Sigmoid colon (tissue), 7 donors: Measurements from ENCODE around the gene PA2G4. TPM values are rescaled to one million over a fixed set of nuclear protein-coding genes. Genes with fewer than 3 reads are reported as not detected.
"Not testable (repeated sequence)": the region's sequence is repeated elsewhere in the genome, so short reads cannot be mapped to it uniquely, and the experiment has no call there.

ENCODE experiments used
- DNase-seq: peaks from one replicate; pipeline ENCODE4 v3.0.0-alpha.2; 2019
- H3K27ac ChIP-seq, 4 donors: fragments of 200-600 bp; sonication (generic); one replicate each; pipeline ENCODE4 v1.5.1; 2016 to 2019; ENCODE audit warnings: mild to moderate bottlenecking in 1 of 4
- H3K27me3 ChIP-seq, 3 donors: fragments of 200-600 bp; sonication (generic); one replicate each; pipeline ENCODE4 v1.5.1; 2019; ENCODE audit warnings: mild to moderate bottlenecking in 1 of 3
- H3K36me3 ChIP-seq, 4 donors: fragments of 200-600 bp; sonication (generic); one replicate each; pipeline ENCODE4 v1.5.1; 2016 to 2019
- H3K4me1 ChIP-seq, 4 donors: fragments of 200-600 bp; sonication (generic); one replicate each; pipeline ENCODE4 v1.5.1; 2017 to 2019
- H3K4me3 ChIP-seq, 4 donors: fragments of 200-600 bp; sonication (generic); one replicate each; pipeline ENCODE4 v1.5.1; 2017 to 2019; ENCODE audit warnings: mild to moderate bottlenecking in 2 of 4, moderate library complexity in 1 of 4
- H3K9me3 ChIP-seq, 4 donors: fragments of 200-600 bp in 3 of 4; sonication (generic) in 3 of 4; one replicate each; pipeline versions ENCODE4 v1.5.1 to v1.6.1; 2013 to 2019
- CTCF ChIP-seq, 4 experiments: fragments of 450-650 bp in 3 of 4; fragments of 200-600 bp in 1 of 4; IDR thresholded peaks; one replicate each; pipeline ENCODE4 v1.5.1; 2016 to 2019; ENCODE audit warnings: antibody characterized with exemption in 4 of 4, mild to moderate bottlenecking in 3 of 4, moderate library complexity in 2 of 4
- EP300 ChIP-seq, 4 donors: sonication (generic); formaldehyde crosslinking; IDR thresholded peaks; one replicate each; pipeline ENCODE4 v1.6.1; 2017; ENCODE audit warnings: antibody characterized with exemption in 4 of 4
- POLR2A ChIP-seq, 2 donors: fragments of 450-650 bp; IDR thresholded peaks; one replicate each; pipeline ENCODE4 v1.6.1; 2016; ENCODE audit warnings: antibody characterized with exemption in 2 of 2, mild to moderate bottlenecking in 2 of 2, moderate library complexity in 2 of 2
- POLR2AphosphoS5 ChIP-seq, 4 donors: sonication (generic); formaldehyde crosslinking; IDR thresholded peaks; one replicate each; pipeline ENCODE4 v1.6.1; 2017; ENCODE audit warnings: antibody characterized with exemption in 4 of 4
- WGBS, 2 donors: extraction: QIAGEN DNeasy Blood & Tissue Kit; methylation state at CpG; one replicate each; pipeline ENCODE4 v1.1.7; 2013; 5-methylcytosine and 5-hydroxymethylcytosine counted together
- intact Hi-C: fragments of 100-400 bp; cut with DNase I; formaldehyde crosslinking; loops from one replicate; pipeline ENCODE4 v1.15.1; 2023
- polyA plus RNA-seq, 3 donors: library from polyadenylated mRNA; stranded (reverse); fragments of 200-250 nt; gene quantifications; one replicate each; pipeline ENCODE4 v1.2.3, GENCODE V29; 2013
- total RNA-seq, 4 donors: library from RNA; depleted of rRNA; stranded (reverse); fragments of >200 nt; gene quantifications; one replicate each; pipeline ENCODE4 v1.1.0, GENCODE V29; 2016
- donor health status: healthy with polysubstance abuse.
- donor health status: Bipolar disorder and iron deficiency.
- donor health status: healthy.

The PA2G4 gene
- total and polyA plus RNA-seq, 7 donors: 52.9 to 157 (median 106) TPM

GRCh38 chr12:56110571-56110970 is 6.2 kb downstream of the PA2G4 start:
- 93 to 96% methylated on average over 5 of the region's 5 CpGs for WGBS, 2 donors

GRCh38 chr12:56114084-56114483 is 9.7 kb downstream of the PA2G4 start:
- Histone ChIP-seq H3K27me3 (no peaks in the 10 kb centered on the region), H3K36me3 (peaks cover 30 to 50% (median 41%) of the 10 kb centered on the region in 4 donors), H3K27ac (no peak overlapping the region), H3K4me3 (no peak overlapping the region), H3K9me3 (no peaks in the 10 kb centered on the region), H3K4me1 (peaks cover 0 to 22% (median 9%) of the 10 kb centered on the region in 4 donors)
- TF ChIP-seq POLR2AphosphoS5 (IDR thresholded peaks at IDR 0.05) (no peak), POLR2A (IDR thresholded peaks at IDR 0.05) (no peak), CTCF (IDR thresholded peaks at IDR 0.05) (no peak), EP300 (IDR thresholded peaks at IDR 0.05) (no peak)
- 96 to 100% methylated on average over 1 of the region's 1 CpG for WGBS, 2 donors
- intact Hi-C loops: no loop called here
- no peak for DNase-seq

More at GRCh38 chr12:56110571-56110970, 6.2 kb downstream of the PA2G4 start:
- Histone ChIP-seq H3K36me3 (peaks cover 43 to 76% (median 61%) of the 10 kb centered on the region in 4 donors), H3K4me3 (no peak overlapping the region), H3K9me3 (no peaks in the 10 kb centered on the region), H3K27ac (no peak overlapping the region), H3K27me3 (no peaks in the 10 kb centered on the region), H3K4me1 (peaks cover 0 to 14% (median 11%) of the 10 kb centered on the region in 4 donors)
- DNase-seq: no peak
- intact Hi-C loops: no loop called here
- TF ChIP-seq CTCF (IDR thresholded peaks at IDR 0.05) (no peak), POLR2AphosphoS5 (IDR thresholded peaks at IDR 0.05) (no peak), POLR2A (IDR thresholded peaks at IDR 0.05) (no peak), EP300 (IDR thresholded peaks at IDR 0.05) (no peak)

- Histone ChIP-seq H3K27me3 (no peaks in the 10 kb centered on the region), H3K36me3 (peaks cover 18 to 41% (median 32%) of the 10 kb centered on the region in 4 donors), H3K9me3 (no peaks in the 10 kb centered on the region), H3K27ac (peak overlapping the region; percentile 87 to 98 (median 94)), H3K4me1 (peaks cover 0 to 34% (median 21%) of the 10 kb centered on the region in 4 donors), H3K4me3 (peak overlapping the region; percentile 59 to 88 (median 64))
- TF ChIP-seq EP300 (IDR thresholded peaks at IDR 0.05) (no peak), CTCF (IDR thresholded peaks at IDR 0.05) (no peak), POLR2A (IDR thresholded peaks at IDR 0.05) (no peak), POLR2AphosphoS5 (IDR thresholded peaks at IDR 0.05) (no peak)
- WGBS, 2 donors: 48% methylated on average over 10 of the region's 10 CpGs
- peak; percentile 77 for DNase-seq
- intact Hi-C loops: loop anchor here (5.0 kb wide), 1 partner anchor 1407 kb away; the partner anchor contains the start of genes DDIT3 and MBD6
Measured at GRCh38 chr12:56115329-56115728, 11.0 kb downstream of the PA2G4 start.

- H3K27ac ChIP-seq: peak within 1 kb of the TSS; percentile 87 to 98 (median 94)
- H3K36me3 ChIP-seq: peaks cover 15 to 41% (median 29%) of the 10 kb centered on the region in 4 donors
- TF ChIP-seq POLR2AphosphoS5 (IDR thresholded peaks at IDR 0.05) (peak; percentile 100), POLR2A (IDR thresholded peaks at IDR 0.05) (peak; percentile 99), EP300 (IDR thresholded peaks at IDR 0.05) (no peak), CTCF (IDR thresholded peaks at IDR 0.05) (no peak)
- intact Hi-C loops: loop anchor here (5.0 kb wide), 1 partner anchor 1406 kb away; the partner anchor contains the start of genes DDIT3 and MBD6
- no peaks in the 10 kb centered on the region for H3K9me3 ChIP-seq
- peaks cover 0 to 36% (median 24%) of the 10 kb centered on the region in 4 donors for H3K4me1 ChIP-seq
- H3K4me3 ChIP-seq: peak within 1 kb of the TSS; percentile 59 to 88 (median 64)
- peak; percentile 98 for DNase-seq
- 0% methylated on average over 34 of the region's 34 CpGs for WGBS, 2 donors
- H3K27me3 ChIP-seq: no peaks in the 10 kb centered on the region
Measured at GRCh38 chr12:56116267-56117081, 12.1 kb downstream of the PA2G4 start, which contains the start of gene RPL41. Gene RPL41, plus strand, starts transcription at chr12:56116633.

GRCh38 chr12:56117082-56117706 is 12.8 kb downstream of the PA2G4 start:
- DNase-seq, H3K27me3 ChIP-seq, H3K9me3 ChIP-seq: not testable (repeated sequence)
- intact Hi-C loops: loop anchor here (5.0 kb wide), 1 partner anchor 1405 kb away; the partner anchor contains the start of genes DDIT3 and MBD6
- Histone ChIP-seq H3K36me3 (peaks cover 17 to 41% (median 25%) of the 10 kb centered on the region in 4 donors), H3K4me3 (peak overlapping the region; percentile 59 to 88 (median 64)), H3K4me1 (peaks cover 0 to 39% (median 26%) of the 10 kb centered on the region in 4 donors), H3K27ac (peak overlapping the region; percentile 87 to 98 (median 94))
- 0 to 5% methylated on average over 12 of the region's 16 CpGs for WGBS, 2 donors
